HFF-Myc (cell line): ENCODE data around the gene G3BP2.
A peak's percentile ranks its signal among the peaks of the same experiment; 100 is the strongest.

Experiments
- DNase-seq: peaks from one replicate; pipeline ENCODE4 v3.0.0-alpha.2; 2011; ENCODE audit warnings: low read depth; ENCODE audit errors: extremely low read depth
- H3K4me3 ChIP-seq: replicated peaks from 2 replicates; pipeline ENCODE4 v1.5.1; 2011; ENCODE audit warnings: low read depth, mild to moderate bottlenecking, control low read depth, low read length
- CTCF ChIP-seq: IDR thresholded peaks from 2 replicates; pipeline ENCODE4 v1.5.1; 2012; ENCODE audit warnings: mild to moderate bottlenecking, low read depth, low read length, control low read depth; ENCODE audit errors: missing control alignments

The G3BP2 gene

GRCh38 chr4:75714704-75715103 lies 41.5 kb upstream of the G3BP2 start:
- no peak overlapping the region for H3K4me3 ChIP-seq
- TF ChIP-seq CTCF = no peak
- no peak for DNase-seq

- no peak for TF ChIP-seq CTCF
- no peak overlapping the region for H3K4me3 ChIP-seq
- no peak for DNase-seq
These were observed 40.8 kb upstream of the G3BP2 start for GRCh38 chr4:75714011-75714410.

GRCh38 chr4:75710246-75710645 lies 37.0 kb upstream of the G3BP2 start:
- DNase-seq = no peak

GRCh38 chr4:75708218-75708691 lies 35.0 kb upstream of the G3BP2 start:
- H3K4me3 ChIP-seq = no peak overlapping the region
- DNase-seq = no peak
- TF ChIP-seq CTCF = peak; percentile 25

More at GRCh38 chr4:75710246-75710645, 37.0 kb upstream of the G3BP2 start:
- TF ChIP-seq CTCF = no peak
- H3K4me3 ChIP-seq = no peak overlapping the region

GRCh38 chr4:75705198-75705977 lies 32.2 kb upstream of the G3BP2 start:
- no peak overlapping the region for H3K4me3 ChIP-seq
- DNase-seq = no peak
- no peak for TF ChIP-seq CTCF

- no peak overlapping the region for H3K4me3 ChIP-seq
- no peak for DNase-seq
- TF ChIP-seq CTCF = no peak
These were observed 29.8 kb upstream of the G3BP2 start for GRCh38 chr4:75702919-75703411.

- no peak for TF ChIP-seq CTCF
- no peak overlapping the region for H3K4me3 ChIP-seq
- DNase-seq = no peak
These were observed 26.1 kb upstream of the G3BP2 start for GRCh38 chr4:75699299-75699698.
